Vagina (tissue), 2 donors: Measurements from ENCODE around the gene NEK9. TPM values are rescaled to one million over a fixed set of nuclear protein-coding genes. Genes with fewer than 3 reads are reported as not detected.

ENCODE experiments used
- DNase-seq, 2 donors: peaks; one replicate each; pipeline ENCODE4 v3.0.0-alpha.2; 2017; ENCODE audit errors: extremely low spot score in 2 of 2
- H3K27ac ChIP-seq: fragments of 200-600 bp; sonication (generic); one replicate; pipeline ENCODE4 v1.5.1; 2019
- H3K27me3 ChIP-seq: fragments of 200-600 bp; sonication (generic); one replicate; pipeline ENCODE4 v1.5.1; 2019
- H3K36me3 ChIP-seq, 2 donors: fragments of 200-600 bp; sonication (generic); one replicate each; pipeline ENCODE4 v1.5.1; 2017 to 2019
- H3K4me1 ChIP-seq: fragments of 200-600 bp; sonication (generic); one replicate; pipeline ENCODE4 v1.5.1; 2019
- H3K4me3 ChIP-seq, 2 donors: fragments of 200-600 bp; sonication (generic); 1 replicate in 1 of 2; 2 replicates in 1 of 2; pipeline ENCODE4 v1.5.1; 2016 to 2019
- H3K9me3 ChIP-seq: fragments of 200-600 bp; sonication (generic); one replicate; pipeline ENCODE4 v1.5.1; 2019
- CTCF ChIP-seq, 3 experiments: fragments of 450-650 bp in 2 of 3; fragments of 200-600 bp in 1 of 3; sonication (generic) in 1 of 3; IDR thresholded peaks; one replicate each; pipeline ENCODE4 v1.5.1; 2017 to 2019; ENCODE audit warnings: antibody characterized with exemption in 3 of 3, mild to moderate bottlenecking in 2 of 3, moderate library complexity in 2 of 3
- POLR2A ChIP-seq, 2 donors: fragments of 450-650 bp; IDR thresholded peaks; one replicate each; pipeline ENCODE4 v1.6.1; 2017; ENCODE audit warnings: antibody characterized with exemption in 2 of 2, mild to moderate bottlenecking in 2 of 2, moderate library complexity in 2 of 2
- POLR2AphosphoS5 ChIP-seq, 2 donors: sonication (generic); formaldehyde crosslinking; IDR thresholded peaks; one replicate each; pipeline ENCODE4 v1.9.0; 2017; ENCODE audit warnings: antibody characterized with exemption in 2 of 2, mild to moderate bottlenecking in 2 of 2, low read depth in 1 of 2; ENCODE audit not compliant: insufficient read depth in 1 of 2
- intact Hi-C: fragments of 100-400 bp; cut with DNase I; formaldehyde crosslinking; loops from one replicate; pipeline ENCODE4 v1.15.1; 2023
- total RNA-seq: library from RNA; depleted of rRNA; stranded (reverse); fragments of >200 nt; gene quantifications from one replicate; pipeline ENCODE4 v1.2.3, GENCODE V29; 2016

Gene NEK9
- total RNA-seq, 1 donor from 2014 or later: 58.4 TPM

GRCh38 chr14:75049136-75049535 is 77.7 kb downstream of the NEK9 start:
- no peak for DNase-seq
- Histone ChIP-seq H3K27me3 (no peaks in the 10 kb centered on the region), H3K9me3 (no peaks in the 10 kb centered on the region), H3K4me1 (peaks cover 51% of the 10 kb centered on the region), H3K4me3 (no peak overlapping the region), H3K27ac (no peak overlapping the region), H3K36me3 (no peaks in the 10 kb centered on the region)
- no peak for TF ChIP-seq POLR2A (IDR thresholded peaks at IDR 0.05)
- TF ChIP-seq CTCF (IDR thresholded peaks at IDR 0.05): no peak
- TF ChIP-seq POLR2AphosphoS5 (IDR thresholded peaks at IDR 0.05; ENCODE audit: insufficient read depth in 1 of 2, low read depth in 1 of 2): no peak
- intact Hi-C loops: loop anchor here (5.0 kb wide), 1 partner anchor 37 kb away; no protein-coding TSS in a partner anchor

GRCh38 chr14:75048101-75048500 is 78.7 kb downstream of the NEK9 start:
- H3K4me1 ChIP-seq: peaks cover 53% of the 10 kb centered on the region
- H3K27me3 ChIP-seq: no peaks in the 10 kb centered on the region
- no peak overlapping the region for H3K4me3 ChIP-seq
- H3K36me3 ChIP-seq: no peaks in the 10 kb centered on the region
- H3K9me3 ChIP-seq: no peaks in the 10 kb centered on the region
- no peak for TF ChIP-seq POLR2A (IDR thresholded peaks at IDR 0.05)
- intact Hi-C loops: loop anchor here (5.0 kb wide), 1 partner anchor 36 kb away; no protein-coding TSS in a partner anchor
- no peak for DNase-seq
- H3K27ac ChIP-seq: no peak overlapping the region

DNA sequence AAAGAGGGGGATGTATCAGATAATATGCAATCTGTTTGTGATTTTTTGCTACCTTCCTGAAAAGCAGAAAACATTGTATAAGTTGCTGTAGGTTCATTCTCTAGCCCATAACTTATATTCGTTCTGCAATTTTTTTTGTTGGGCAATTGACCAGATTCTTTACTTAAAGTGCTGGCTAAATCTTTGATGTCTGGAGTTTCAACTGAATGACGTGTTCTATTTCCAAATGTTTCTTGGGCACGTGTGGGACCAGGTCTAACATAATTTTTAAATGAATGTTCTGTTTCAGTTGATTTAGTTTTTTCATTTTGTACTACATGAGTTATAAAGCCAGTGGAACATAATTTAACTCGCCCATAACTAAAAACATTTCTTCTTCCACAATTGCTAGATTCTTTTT is 79.3 kb downstream of the NEK9 start:
- intact Hi-C loops: loop anchor here (5.0 kb wide), 1 partner anchor 35 kb away; no protein-coding TSS in a partner anchor
- H3K36me3 ChIP-seq: peaks cover 0 to 4% of the 10 kb centered on the region in 2 donors
- H3K27ac ChIP-seq: no peak overlapping the region
- no peak overlapping the region for H3K4me3 ChIP-seq
- H3K4me1 ChIP-seq: peaks cover 53% of the 10 kb centered on the region
- H3K9me3 ChIP-seq: no peaks in the 10 kb centered on the region
- TF ChIP-seq POLR2AphosphoS5 (IDR thresholded peaks at IDR 0.05; ENCODE audit: insufficient read depth in 1 of 2, low read depth in 1 of 2): no peak
- no peak for TF ChIP-seq CTCF (IDR thresholded peaks at IDR 0.05)
- no peak for TF ChIP-seq POLR2A (IDR thresholded peaks at IDR 0.05)
- no peaks in the 10 kb centered on the region for H3K27me3 ChIP-seq
- DNase-seq: no peak

DNA sequence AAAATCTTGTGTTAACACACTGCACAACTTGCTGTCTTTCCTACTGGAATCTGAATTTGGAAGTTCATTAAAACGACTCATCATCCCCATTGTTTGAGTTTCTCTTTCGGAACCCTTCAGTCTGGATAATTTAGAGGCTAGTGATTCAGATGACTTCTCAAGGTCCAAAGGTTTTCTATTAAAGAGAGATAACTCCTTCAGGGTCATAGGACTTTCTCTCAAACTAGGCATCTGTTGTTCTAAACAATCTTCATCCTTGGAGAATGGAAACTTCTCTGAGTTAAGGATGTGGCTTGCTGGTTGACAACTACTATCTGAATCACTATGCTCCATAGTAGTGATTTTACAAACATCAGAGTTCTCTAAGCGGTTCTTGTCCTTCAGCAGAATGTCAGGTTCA is 79.9 kb downstream of the NEK9 start:
- H3K4me1 ChIP-seq: peaks cover 51% of the 10 kb centered on the region
- H3K27ac ChIP-seq: no peak overlapping the region
- H3K27me3 ChIP-seq: no peaks in the 10 kb centered on the region
- H3K36me3 ChIP-seq: peaks cover 0 to 10% of the 10 kb centered on the region in 2 donors
- intact Hi-C loops: loop anchor here (5.0 kb wide), 1 partner anchor 35 kb away; no protein-coding TSS in a partner anchor
- no peaks in the 10 kb centered on the region for H3K9me3 ChIP-seq
- no peak overlapping the region for H3K4me3 ChIP-seq
- TF ChIP-seq POLR2AphosphoS5 (IDR thresholded peaks at IDR 0.05; ENCODE audit: insufficient read depth in 1 of 2, low read depth in 1 of 2) (no peak), CTCF (IDR thresholded peaks at IDR 0.05) (no peak), POLR2A (IDR thresholded peaks at IDR 0.05) (no peak)
- DNase-seq: no peak

DNA sequence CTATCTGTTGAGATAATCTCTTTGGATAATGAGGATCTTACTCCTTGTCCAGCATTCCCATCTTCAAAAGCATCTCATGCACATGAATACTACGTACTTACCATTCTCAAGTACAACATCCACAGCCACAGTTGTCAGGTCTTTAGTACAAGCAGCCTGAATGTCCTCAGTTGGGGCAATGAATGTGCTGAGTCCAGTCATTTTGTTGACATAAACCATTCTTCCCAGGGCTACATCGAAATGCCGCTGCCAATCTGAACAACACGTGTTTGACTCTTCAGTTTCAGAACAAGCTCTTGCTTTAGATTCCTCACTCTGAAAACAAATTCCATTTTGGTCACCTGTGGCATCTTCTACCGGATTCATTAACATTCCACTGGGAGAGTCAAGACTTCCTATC is 80.6 kb downstream of the NEK9 start:
- no peak for DNase-seq
- no peak for TF ChIP-seq POLR2AphosphoS5 (IDR thresholded peaks at IDR 0.05; ENCODE audit: insufficient read depth in 1 of 2, low read depth in 1 of 2)
- TF ChIP-seq CTCF (IDR thresholded peaks at IDR 0.05): no peak
- no peak for TF ChIP-seq POLR2A (IDR thresholded peaks at IDR 0.05)
- Histone ChIP-seq H3K27ac (no peak overlapping the region), H3K4me3 (no peak overlapping the region), H3K9me3 (no peaks in the 10 kb centered on the region), H3K4me1 (peaks cover 44% of the 10 kb centered on the region), H3K36me3 (peaks cover 0 to 14% of the 10 kb centered on the region in 2 donors), H3K27me3 (no peaks in the 10 kb centered on the region)
- intact Hi-C loops: loop anchor here (5.0 kb wide), 1 partner anchor 34 kb away; no protein-coding TSS in a partner anchor
